H1 (cell line): Measurements from ENCODE around the gene C3orf80. TPM values are rescaled to one million over a fixed set of nuclear protein-coding genes. Genes with fewer than 3 reads are reported as not detected.

Source experiments
- CTCF ChIA-PET: fragments of 300-600 bp; sonication (Branson Sonifier 250); formaldehyde crosslinking; loops from one replicate; lab custom pipeline; 2021; ENCODE audit not compliant: partially characterized antibody; lab: Charles Lee
- POLR2A ChIA-PET: fragments of 300-600 bp; sonication (Branson Sonifier 250); formaldehyde crosslinking; loops from one replicate; lab custom pipeline; 2021; ENCODE audit warnings: inconsistent platforms; ENCODE audit not compliant: partially characterized antibody; lab: Charles Lee
- DNase-seq, 2 experiments: peaks; one replicate each; pipeline versions ENCODE4 v3.0.0 to v3.0.0-alpha.2; 2010 to 2022; ENCODE audit warnings: low spot score in 2 of 2, low read depth in 1 of 2, mixed read lengths in 1 of 2
- FAIRE-seq: peaks from 2 replicates; lab custom pipeline; 2011; peaks lifted over from hg19 to GRCh38; lab: Jason Lieb, UNC
- H2AFZ ChIP-seq: 2 replicates; pipeline ENCODE4 v1.8.1; 2012; ENCODE audit warnings: low read length, inconsistent platforms
- H2AK5ac ChIP-seq: 2 replicates; pipeline ENCODE4 v1.6.1; 2013; ENCODE audit warnings: low read depth, low read length
- H2BK120ac ChIP-seq: replicated peaks from 2 replicates; pipeline ENCODE3; 2013; ENCODE audit warnings: low read depth, low read length, inconsistent platforms
- H2BK12ac ChIP-seq: 2 replicates; pipeline ENCODE4 v1.6.1; 2013; ENCODE audit warnings: low read depth, low read length
- H2BK15ac ChIP-seq: 2 replicates; pipeline ENCODE4 v1.6.1; 2013; ENCODE audit warnings: low read length
- H2BK20ac ChIP-seq: 2 replicates; pipeline ENCODE4 v1.6.1; 2013; ENCODE audit warnings: low read length
- H2BK5ac ChIP-seq: 2 replicates; pipeline ENCODE4 v1.6.1; 2013; ENCODE audit warnings: low read depth, low read length
- H3K14ac ChIP-seq: 2 replicates; pipeline ENCODE4 v1.6.1; 2013; ENCODE audit warnings: inconsistent platforms; ENCODE audit not compliant: insufficient read length
- H3K18ac ChIP-seq: 2 replicates; pipeline ENCODE4 v1.6.1; 2013; ENCODE audit warnings: low read length; ENCODE audit errors: extremely low read depth
- H3K23ac ChIP-seq: 2 replicates; pipeline ENCODE4 v1.6.1; 2013; ENCODE audit warnings: inconsistent platforms; ENCODE audit not compliant: insufficient read length
- H3K23me2 ChIP-seq: 2 replicates; pipeline ENCODE4 v1.6.1; 2013; ENCODE audit warnings: low read depth, low read length
- H3K27ac ChIP-seq: 2 replicates; pipeline ENCODE4 v1.6.1; 2011; ENCODE audit warnings: low read depth, low read length, inconsistent platforms
- H3K27me3 ChIP-seq, 4 experiments: replicated peaks in 1 of 4; 1 replicate in 1 of 4; 2 replicates in 3 of 4; pipeline versions ENCODE4 v1.6.1 to v1.8.1; 2011 to 2013; ENCODE audit warnings: low read length in 3 of 4, mild to moderate bottlenecking in 3 of 4, inconsistent platforms in 2 of 4, mixed read lengths in 2 of 4, moderate library complexity in 1 of 4; ENCODE audit not compliant: control insufficient read depth in 3 of 4, insufficient read depth in 3 of 4; ENCODE audit errors: extremely low read depth in 1 of 4
- H3K36me3 ChIP-seq, 4 experiments: 2 replicates each; pipeline versions ENCODE4 v1.6.1 to v1.8.1; 2011 to 2013; ENCODE audit warnings: mild to moderate bottlenecking in 4 of 4, low read length in 3 of 4, moderate library complexity in 2 of 4, control low read depth in 1 of 4, inconsistent platforms in 1 of 4; ENCODE audit not compliant: insufficient read depth in 4 of 4, control insufficient read depth in 2 of 4
- H3K4ac ChIP-seq: replicated peaks from 2 replicates; pipeline ENCODE3; 2013; ENCODE audit warnings: low read length, low read depth, mixed read lengths, inconsistent platforms; ENCODE audit not compliant: insufficient read length
- H3K4me1 ChIP-seq, 4 experiments: replicated peaks in 1 of 4; 1 replicate in 1 of 4; 2 replicates in 3 of 4; pipeline versions ENCODE4 v1.6.1 to v1.8.1; 2011 to 2013; ENCODE audit warnings: low read length in 3 of 4, inconsistent platforms in 2 of 4, mixed read lengths in 1 of 4; ENCODE audit not compliant: insufficient read depth in 4 of 4, control insufficient read depth in 3 of 4
- H3K4me2 ChIP-seq, 2 experiments: 2 replicates each; pipeline versions ENCODE4 v1.6.1 to v1.8.1; 2011 to 2013; ENCODE audit warnings: low read depth in 2 of 2, low read length in 2 of 2, control low read depth in 1 of 2, inconsistent platforms in 1 of 2, mild to moderate bottlenecking in 1 of 2; ENCODE audit not compliant: insufficient read depth in 1 of 2
- H3K4me3 ChIP-seq, 4 experiments: fragments of 200-600, 300-600 bp in 1 of 4; sonication (generic), shearing (Covaris generic), sonication (Bioruptor Twin) in 1 of 4; 2 replicates each; pipeline versions ENCODE4 v1.5.1 to v1.8.1; 2011 to 2016; ENCODE audit warnings: low read length in 4 of 4, low read depth in 3 of 4, control low read depth in 2 of 4, inconsistent platforms in 2 of 4, mild to moderate bottlenecking in 2 of 4, mixed read lengths in 1 of 4, moderate library complexity in 1 of 4; ENCODE audit not compliant: insufficient read depth in 2 of 4; ENCODE audit errors: extremely low read depth in 1 of 4
- H3K56ac ChIP-seq: replicated peaks from 2 replicates; pipeline ENCODE3; 2013; ENCODE audit warnings: low read depth, mild to moderate bottlenecking, mixed read lengths, low read length, inconsistent platforms; ENCODE audit not compliant: insufficient read length
- H3K79me1 ChIP-seq: 2 replicates; pipeline ENCODE4 v1.6.1; 2013; ENCODE audit warnings: low read depth, low read length, control low read depth
- H3K79me2 ChIP-seq, 2 experiments: 2 replicates each; pipeline versions ENCODE4 v1.6.1 to v1.8.1; 2012 to 2013; ENCODE audit warnings: low read length in 2 of 2, mild to moderate bottlenecking in 2 of 2, inconsistent platforms in 1 of 2; ENCODE audit not compliant: insufficient read depth in 2 of 2, control insufficient read depth in 1 of 2
- H3K9ac ChIP-seq, 4 experiments: replicated peaks in 1 of 4; 1 replicate in 1 of 4; 2 replicates in 3 of 4; pipeline versions ENCODE4 v1.6.1 to v1.8.1; 2011 to 2013; ENCODE audit warnings: low read depth in 3 of 4, low read length in 3 of 4, control low read depth in 2 of 4, mild to moderate bottlenecking in 2 of 4, moderate library complexity in 2 of 4, inconsistent platforms in 1 of 4; ENCODE audit errors: extremely low read depth in 1 of 4
- H3K9me3 ChIP-seq, 2 experiments: 2 replicates each; pipeline versions ENCODE4 v1.6.1 to v1.8.1; 2012 to 2013; ENCODE audit warnings: mild to moderate bottlenecking in 2 of 2, moderate library complexity in 2 of 2, control low read depth in 1 of 2, inconsistent platforms in 1 of 2, low read depth in 1 of 2, low read length in 1 of 2, mixed read lengths in 1 of 2; ENCODE audit not compliant: insufficient read depth in 2 of 2
- H4K20me1 ChIP-seq, 2 experiments: replicated peaks in 1 of 2; 2 replicates each; pipeline versions ENCODE3 to v1.8.1; 2011 to 2013; ENCODE audit warnings: inconsistent platforms in 2 of 2, low read length in 2 of 2, mild to moderate bottlenecking in 1 of 2; ENCODE audit not compliant: insufficient read depth in 2 of 2, control insufficient read depth in 1 of 2
- H4K5ac ChIP-seq: 2 replicates; pipeline ENCODE4 v1.6.1; 2013; ENCODE audit warnings: low read length, low read depth, mixed read lengths, inconsistent platforms; ENCODE audit not compliant: insufficient read length
- H4K8ac ChIP-seq: 2 replicates; pipeline ENCODE4 v1.8.0; 2013; ENCODE audit warnings: mild to moderate bottlenecking, moderate library complexity, low read length, inconsistent platforms; ENCODE audit not compliant: insufficient read depth; ENCODE audit errors: extremely low read depth
- H4K91ac ChIP-seq: replicated peaks from 2 replicates; pipeline ENCODE3; 2013; ENCODE audit warnings: low read length, mixed read lengths, inconsistent platforms; ENCODE audit not compliant: insufficient read length
- POLR2A ChIP-seq, 2 experiments: IDR thresholded peaks; 1 replicate in 1 of 2; 2 replicates in 1 of 2; pipeline ENCODE4 v1.6.1; 2011; ENCODE audit warnings: low read depth in 2 of 2, low read length in 2 of 2, mild to moderate bottlenecking in 2 of 2; ENCODE audit errors: control extremely low read depth in 1 of 2
- RXRA ChIP-seq: IDR thresholded peaks from 2 replicates; pipeline ENCODE4 v1.6.1; 2011; ENCODE audit warnings: low read depth, mild to moderate bottlenecking, low read length, moderate library complexity; ENCODE audit not compliant: insufficient read depth
- TCF12 ChIP-seq: IDR thresholded peaks from 2 replicates; pipeline ENCODE4 v1.6.1; 2011; ENCODE audit warnings: low read depth, mild to moderate bottlenecking, low read length
- WGBS, 2 experiments: shearing (Covaris generic) in 1 of 2; methylation state at CpG; one replicate each; pipeline versions ENCODE4 v1.1.6 to v1.1.7; 2013 to 2015; ENCODE audit warnings: low lambda C conversion rate in 2 of 2, mixed read lengths in 2 of 2, inconsistent platforms in 1 of 2, low coverage in 1 of 2, missing lambda C conversion rate in 1 of 2; ENCODE audit not compliant: insufficient replicate concordance in 2 of 2, insufficient coverage in 1 of 2, insufficient read length in 1 of 2; ENCODE audit errors: extremely low coverage in 1 of 2, missing lambda C conversion rate in 1 of 2; 5-methylcytosine and 5-hydroxymethylcytosine counted together
- polyA plus RNA-seq, 7 experiments: library from polyadenylated mRNA; depleted of rRNA in 3 of 7; stranded (reverse) in 5 of 7; unstranded in 2 of 7; fragments of >200 nt in 5 of 7; fragments of 200-250 nt in 2 of 7; gene quantifications; 1 replicate in 5 of 7; 2 replicates in 1 of 7; 4 replicates in 1 of 7; pipeline versions ENCODE4 v1.2.1 to v1.2.3, GENCODE V29; 2011 to 2013; ENCODE audit warnings: missing spikeins in 2 of 7, mixed read lengths in 2 of 7
- total RNA-seq: library from RNA; stranded (reverse); fragmentation: NEBNext Ultra II Directional; extraction: Animal tissue kit (Norgen Biotek cat#: 25700); gene quantifications from 2 replicates; pipeline ENCODE4 v1.2.1, GENCODE V29; 2021

Gene C3orf80
- total and polyA plus RNA-seq, 2 of the 8 experiments (the other 6 are each of a cell fraction or from before 2014, with no cell fraction given) = 0.57 to 1.1 TPM

DNA sequence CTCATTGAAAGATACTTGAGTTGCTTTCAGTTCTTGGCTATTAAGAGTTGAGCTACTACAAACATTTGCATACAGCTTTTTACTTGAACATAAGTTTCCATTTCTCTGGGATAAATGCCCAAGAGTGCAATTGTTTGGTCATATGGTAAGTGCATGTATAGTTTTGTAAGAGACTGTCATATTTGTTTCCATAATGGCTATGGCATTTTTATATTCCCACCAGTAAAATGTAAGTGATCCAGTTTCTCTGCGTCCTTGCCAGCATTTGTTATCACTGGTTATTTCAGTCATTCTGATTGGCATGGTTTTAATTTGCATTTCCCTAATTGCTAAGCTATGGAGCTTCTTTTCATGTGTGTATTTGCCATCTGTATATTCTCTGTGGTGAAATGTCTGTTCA, 22.5 kb downstream of the C3orf80 start:
- H3K23ac ChIP-seq = no peak overlapping the region
- ChIA-PET CTCF (interaction anchor here (0.7 to 0.9 kb wide), 2 partner anchors 61 to 241 kb away, joined by 3 read pairs; no protein-coding TSS in a partner anchor), POLR2A (no interaction called here)
- H2AK5ac ChIP-seq = no peak overlapping the region
- H3K79me2 ChIP-seq = no peaks in the 10 kb centered on the region
- no peak for DNase-seq
- no peak overlapping the region for H2AFZ ChIP-seq
- H3K9me3 ChIP-seq = no peaks in the 10 kb centered on the region; a peak in 1 of 4 replicates
- no peak overlapping the region for H3K4ac ChIP-seq
- H3K4me3 ChIP-seq = no peak overlapping the region
- no peaks in the 10 kb centered on the region for H3K27me3 ChIP-seq
- H3K4me2 ChIP-seq = no peak overlapping the region
- no peak overlapping the region for H4K5ac ChIP-seq
- H3K9ac ChIP-seq = no peak overlapping the region
- no peak overlapping the region for H2BK120ac ChIP-seq
- no peak overlapping the region for H4K8ac ChIP-seq
- no peak overlapping the region for H3K14ac ChIP-seq
- no peak overlapping the region for H2BK5ac ChIP-seq
- no peak overlapping the region for H2BK20ac ChIP-seq
- no peaks in the 10 kb centered on the region for H4K20me1 ChIP-seq
- H3K56ac ChIP-seq = no peak overlapping the region
- TF ChIP-seq POLR2A (IDR thresholded peaks at IDR 0.05; ENCODE audit: control extremely low read depth in 1 of 2, low read depth in 2 of 2, low read length in 2 of 2) = no peak
- no peak for TF ChIP-seq TCF12
- no peak for TF ChIP-seq RXRA
- no peak for FAIRE-seq
- no peaks in the 10 kb centered on the region for H3K23me2 ChIP-seq
- H3K36me3 ChIP-seq = no peaks in the 10 kb centered on the region
- WGBS, 2 experiments = 88% methylated on average over 1 of the region's 1 CpG; no CpG with 5 or more reads in 1 of the 2 experiments
- H4K91ac ChIP-seq = no peak overlapping the region
- no peaks in the 10 kb centered on the region for H3K79me1 ChIP-seq
- no peak overlapping the region for H2BK12ac ChIP-seq
- no peaks in the 10 kb centered on the region for H3K4me1 ChIP-seq
- H3K18ac ChIP-seq = no peak overlapping the region
- H3K27ac ChIP-seq = no peak overlapping the region
- H2BK15ac ChIP-seq = no peak overlapping the region
